Measurements from ENCODE around the gene SNX18.

- TF ChIP-seq CTCF (conservative IDR thresholded peaks at IDR 0.05; ENCODE audit: low read depth, low read length) (no peak), EZH2 (IDR thresholded peaks at IDR 0.05; ENCODE audit: low read length, unreplicated experiment) (no peak), EZH2phosphoT487 (IDR thresholded peaks at IDR 0.05; ENCODE audit: borderline replicate concordance, low read length) (no peak)
Measured at GRCh38 chr5:54553659-54554207, 36.2 kb downstream of the SNX18 start.
